Measurements from ENCODE around the gene ELOA. TPM values are rescaled to one million over a fixed set of nuclear protein-coding genes. Genes with fewer than 3 reads are reported as not detected.
"Not testable (repeated sequence)": the region's sequence is repeated elsewhere in the genome, so short reads cannot be mapped to it uniquely, and the experiment has no call there.

Gene ELOA
- polyA plus RNA-seq, 2 of the 4 experiments (the other 2 are of a cell fraction) = 16.4 to 18.4 TPM

DNA sequence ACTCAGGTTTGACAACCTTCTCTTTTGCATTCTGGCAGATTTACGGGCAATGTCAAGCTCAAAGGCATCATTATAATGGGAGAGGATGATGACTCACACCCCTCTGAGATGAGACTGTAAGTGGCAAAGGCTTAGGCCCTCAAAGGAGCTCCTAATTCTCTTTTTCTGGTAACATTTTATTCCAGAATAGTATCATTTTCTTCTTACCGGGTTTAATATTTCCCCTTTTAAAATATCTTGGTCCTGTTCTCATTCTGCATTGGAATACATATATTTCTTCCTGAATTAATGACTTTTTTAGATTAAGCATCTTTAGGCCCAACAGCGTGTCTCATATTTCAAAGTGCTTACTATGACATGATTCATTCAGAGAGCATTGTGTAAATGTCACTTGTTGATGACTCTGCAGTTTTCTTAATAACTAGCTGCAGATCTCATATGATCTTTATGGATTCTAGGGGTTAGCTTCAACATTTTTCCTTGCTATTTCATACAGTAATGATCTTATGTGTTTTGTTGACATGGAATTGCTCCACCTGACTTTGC, 36.6 kb downstream of the ELOA start:
- TF ChIP-seq JUNB (IDR thresholded peaks at IDR 0.05) = 0 out of 2 replicates have a peak, but pooled peaks have one; percentile 26
- peak; percentile 48 for TF ChIP-seq NFE2L2 (conservative IDR thresholded peaks at IDR 0.05; ENCODE audit: low read length)
- peak; percentile 99 for TF ChIP-seq MAFK (IDR thresholded peaks at IDR 0.05; ENCODE audit: partially characterized antibody)
- no peak for TF ChIP-seq FOSL2 (IDR thresholded peaks at IDR 0.05)
- peak; percentile 53 for TF ChIP-seq FOSL2 (CRISPR knock-in tag; IDR thresholded peaks at IDR 0.05)
- TF ChIP-seq KDM1A (IDR thresholded peaks at IDR 0.05; ENCODE audit: low read depth) = no peak
- no peak for TF ChIP-seq ZC3H11A (IDR thresholded peaks at IDR 0.05)
- TF ChIP-seq, protein P1, sequence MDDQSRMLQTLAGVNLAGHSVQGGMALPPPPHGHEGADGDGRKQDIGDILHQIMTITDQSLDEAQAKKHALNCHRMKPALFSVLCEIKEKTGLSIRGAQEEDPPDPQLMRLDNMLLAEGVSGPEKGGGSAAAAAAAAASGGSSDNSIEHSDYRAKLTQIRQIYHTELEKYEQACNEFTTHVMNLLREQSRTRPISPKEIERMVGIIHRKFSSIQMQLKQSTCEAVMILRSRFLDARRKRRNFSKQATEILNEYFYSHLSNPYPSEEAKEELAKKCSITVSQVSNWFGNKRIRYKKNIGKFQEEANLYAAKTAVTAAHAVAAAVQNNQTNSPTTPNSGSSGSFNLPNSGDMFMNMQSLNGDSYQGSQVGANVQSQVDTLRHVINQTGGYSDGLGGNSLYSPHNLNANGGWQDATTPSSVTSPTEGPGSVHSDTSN (IDR thresholded peaks at IDR 0.05) = no peak
- no peak for ATAC-seq
- Histone ChIP-seq H3K27ac (peak overlapping the region in 1 of 2 experiments; percentile 91; a peak in 4 of 6 replicates), H3K4me1 (peaks cover 20% of the 10 kb centered on the region), H3K4me3 (peak overlapping the region; percentile 99; the same call in 2 of the 3 replicates), H3K4me2 (peak overlapping the region; percentile 98), H3K9me3 (no peaks in the 10 kb centered on the region)
- peak in 1 of 2 experiments; percentile 36 for DNase-seq (ENCODE audit: low read depth in 1 of 2, low spot score in 1 of 2)
- WGBS (ENCODE audit: missing lambda C conversion rate) = 6% methylated on average over 3 of the region's 3 CpGs
- FAIRE-seq = no peak
- ChIA-PET CTCF (interaction anchor here (0.9 to 2.2 kb wide), 4 partner anchors 8 to 74 kb away, joined by 3 to 5 read pairs (median 4); no protein-coding TSS in a partner anchor), POLR2A (interaction anchor here (1.5 to 2.1 kb wide), 3 partner anchors 10 to 20 kb away, joined by 4 to 8 read pairs (median 5); partner anchors contain the start of gene GALE)

DNA sequence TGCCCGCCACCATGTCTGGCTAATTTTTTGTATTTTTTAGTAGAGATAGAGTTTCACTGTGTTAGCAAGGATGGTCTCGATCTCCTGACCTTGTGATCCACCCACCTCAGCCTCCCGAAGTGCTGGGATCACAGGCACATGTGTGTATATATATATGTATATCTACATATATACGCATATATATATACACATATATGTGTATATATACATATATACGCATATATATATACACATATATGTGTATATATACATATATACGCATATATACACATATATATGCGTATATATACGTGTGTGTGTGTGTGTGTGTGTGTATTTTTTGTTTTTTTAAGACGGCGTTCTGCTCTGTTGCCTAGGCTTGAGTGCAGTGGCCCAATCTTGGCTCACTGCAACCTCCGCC, 39.9 kb downstream of the ELOA start:
- H3K27ac ChIP-seq; H3K9me3 ChIP-seq; FAIRE-seq; POLR2A ChIA-PET; ATAC-seq; H3K4me2 ChIP-seq; H3K4me3 ChIP-seq; DNase-seq (ENCODE audit: low read depth in 1 of 2, low spot score in 1 of 2): not testable (repeated sequence)
- H3K4me1 ChIP-seq = peaks cover 15% of the 10 kb centered on the region
- CTCF ChIA-PET = interaction anchor here (1.1 to 1.6 kb wide), 2 partner anchors 11 kb away, joined by 3 read pairs; no protein-coding TSS in a partner anchor
- WGBS (ENCODE audit: missing lambda C conversion rate) = 90% methylated on average over 11 of the region's 11 CpGs

DNA sequence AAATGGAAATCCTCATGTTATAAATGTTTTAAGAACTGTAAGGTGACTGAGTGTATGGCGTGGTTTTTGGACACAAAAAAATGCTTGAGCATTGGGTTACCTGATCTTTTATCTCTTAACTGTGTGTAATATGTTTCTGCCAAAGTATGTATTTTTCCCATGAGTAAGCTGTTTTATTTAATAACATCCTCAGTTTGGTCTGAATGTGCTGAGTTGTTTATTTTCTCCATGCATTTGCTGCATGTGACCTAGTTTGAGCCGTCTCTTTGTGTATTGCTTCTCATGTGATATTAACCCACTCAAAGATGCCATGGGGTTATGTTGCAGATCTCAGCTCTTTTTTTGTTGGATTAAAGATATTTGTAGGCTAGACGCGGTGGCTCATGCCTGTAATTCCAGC, 41.6 kb downstream of the ELOA start:
- H3K27ac ChIP-seq = no peak overlapping the region
- FAIRE-seq (no peak), ATAC-seq (no peak), DNase-seq (ENCODE audit: low read depth in 1 of 2, low spot score in 1 of 2) (no peak)
- no peak overlapping the region for H3K4me3 ChIP-seq
- no peak for TF ChIP-seq FOXS1 (CRISPR knock-in tag; IDR thresholded peaks at IDR 0.05)
- TF ChIP-seq MAFK (IDR thresholded peaks at IDR 0.05; ENCODE audit: partially characterized antibody) = peak; percentile 64
- peaks cover 18% of the 10 kb centered on the region for H3K4me1 ChIP-seq
- ChIA-PET CTCF (interaction anchor here (0.6 to 1.6 kb wide), 4 partner anchors 12 to 125 kb away, joined by 3 to 5 read pairs (median 3); no protein-coding TSS in a partner anchor), POLR2A (no interaction called here)
- no peaks in the 10 kb centered on the region for H3K9me3 ChIP-seq
- 95% methylated on average over 4 of the region's 4 CpGs for WGBS (ENCODE audit: missing lambda C conversion rate)
- no peak overlapping the region for H3K4me2 ChIP-seq

DNA sequence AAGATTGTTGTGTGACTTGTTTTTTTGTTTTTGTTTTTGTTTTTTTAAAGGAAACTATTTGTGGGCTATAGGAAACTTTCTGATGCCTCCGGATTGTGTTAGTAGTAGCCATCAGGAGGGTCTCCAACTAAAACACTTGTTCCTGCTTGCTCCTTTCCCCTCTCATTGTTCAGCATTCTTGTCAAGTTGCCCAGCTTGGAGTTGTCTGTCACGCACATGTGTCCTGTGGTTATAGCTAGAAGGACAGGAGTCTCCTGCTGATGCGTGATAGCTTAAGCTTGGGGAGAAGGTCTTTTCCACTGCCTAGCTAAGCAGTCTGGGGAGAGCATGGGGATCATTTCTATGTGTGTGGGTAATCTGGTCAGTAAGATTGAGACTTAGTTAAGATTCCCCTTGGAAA, 44.4 kb downstream of the ELOA start:
- no peak for DNase-seq (ENCODE audit: low read depth in 1 of 2, low spot score in 1 of 2)
- Histone ChIP-seq H3K4me2 (no peak overlapping the region), H3K9me3 (no peaks in the 10 kb centered on the region), H3K4me3 (no peak overlapping the region), H3K4me1 (peaks cover 27% of the 10 kb centered on the region), H3K27ac (no peak overlapping the region)
- no peak for FAIRE-seq
- ChIA-PET POLR2A (interaction anchor here (1.1 kb wide), 1 partner anchor 9 kb away, joined by 3 read pairs; no protein-coding TSS in a partner anchor), CTCF (interaction anchor here (0.7 to 1.7 kb wide), 2 partner anchors 9 to 11 kb away, joined by 5 read pairs; no protein-coding TSS in a partner anchor)
- TF ChIP-seq EHMT2 (IDR thresholded peaks at IDR 0.05; ENCODE audit: low read depth) = no peak
- no peak for TF ChIP-seq FOSB (CRISPR knock-in tag; IDR thresholded peaks at IDR 0.05)
- TF ChIP-seq, protein P2, sequence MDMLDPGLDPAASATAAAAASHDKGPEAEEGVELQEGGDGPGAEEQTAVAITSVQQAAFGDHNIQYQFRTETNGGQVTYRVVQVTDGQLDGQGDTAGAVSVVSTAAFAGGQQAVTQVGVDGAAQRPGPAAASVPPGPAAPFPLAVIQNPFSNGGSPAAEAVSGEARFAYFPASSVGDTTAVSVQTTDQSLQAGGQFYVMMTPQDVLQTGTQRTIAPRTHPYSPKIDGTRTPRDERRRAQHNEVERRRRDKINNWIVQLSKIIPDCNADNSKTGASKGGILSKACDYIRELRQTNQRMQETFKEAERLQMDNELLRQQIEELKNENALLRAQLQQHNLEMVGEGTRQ (IDR thresholded peaks at IDR 0.05) = no peak
- TF ChIP-seq, protein P3, sequence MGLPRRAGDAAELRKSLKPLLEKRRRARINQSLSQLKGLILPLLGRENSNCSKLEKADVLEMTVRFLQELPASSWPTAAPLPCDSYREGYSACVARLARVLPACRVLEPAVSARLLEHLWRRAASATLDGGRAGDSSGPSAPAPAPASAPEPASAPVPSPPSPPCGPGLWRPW (IDR thresholded peaks at IDR 0.05) = no peak
- TF ChIP-seq EP300 (IDR thresholded peaks at IDR 0.05) = no peak
- no peak for TF ChIP-seq FOSL2 (IDR thresholded peaks at IDR 0.05)
- no peak for TF ChIP-seq FOSL2 (CRISPR knock-in tag; IDR thresholded peaks at IDR 0.05)
- TF ChIP-seq, protein P4, sequence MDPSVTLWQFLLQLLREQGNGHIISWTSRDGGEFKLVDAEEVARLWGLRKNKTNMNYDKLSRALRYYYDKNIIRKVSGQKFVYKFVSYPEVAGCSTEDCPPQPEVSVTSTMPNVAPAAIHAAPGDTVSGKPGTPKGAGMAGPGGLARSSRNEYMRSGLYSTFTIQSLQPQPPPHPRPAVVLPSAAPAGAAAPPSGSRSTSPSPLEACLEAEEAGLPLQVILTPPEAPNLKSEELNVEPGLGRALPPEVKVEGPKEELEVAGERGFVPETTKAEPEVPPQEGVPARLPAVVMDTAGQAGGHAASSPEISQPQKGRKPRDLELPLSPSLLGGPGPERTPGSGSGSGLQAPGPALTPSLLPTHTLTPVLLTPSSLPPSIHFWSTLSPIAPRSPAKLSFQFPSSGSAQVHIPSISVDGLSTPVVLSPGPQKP (IDR thresholded peaks at IDR 0.05; ENCODE audit: low read depth, low read length) = no peak
- ATAC-seq = no peak
- WGBS (ENCODE audit: missing lambda C conversion rate) = 91% methylated on average over 3 of the region's 3 CpGs

Data from A549 (cell line).